Measurements from ENCODE around the gene STRBP.

The STRBP gene

GRCh38 chr9:123093141-123093540 is 175.2 kb downstream of the STRBP start:
- no peaks in the 10 kb centered on the region for H4K20me1 ChIP-seq (ENCODE audit: insufficient read depth, low read length)
- H3K9me3 ChIP-seq (ENCODE audit: insufficient read depth, low read length, severe bottlenecking), result no peaks in the 10 kb centered on the region
- H3K79me2 ChIP-seq (ENCODE audit: insufficient read depth, low read length), result no peaks in the 10 kb centered on the region
- no peak overlapping the region for H3K4me3 ChIP-seq (ENCODE audit: low read depth in 1 of 2, low read length in 2 of 2)
- no peak overlapping the region for H3K9ac ChIP-seq (ENCODE audit: low read depth, low read length)
- H3K27me3 ChIP-seq (ENCODE audit: insufficient read depth, low read length, poor library complexity), result no peaks in the 10 kb centered on the region
- H2AFZ ChIP-seq (ENCODE audit: low read depth, low read length), result no peak overlapping the region
- peaks cover 70% of the 10 kb centered on the region for H3K36me3 ChIP-seq (ENCODE audit: insufficient read depth, low read length)
- no peak for DNase-seq
- no peak for ATAC-seq (ENCODE audit: insufficient read depth, low read depth)
- TF ChIP-seq, protein P1, sequence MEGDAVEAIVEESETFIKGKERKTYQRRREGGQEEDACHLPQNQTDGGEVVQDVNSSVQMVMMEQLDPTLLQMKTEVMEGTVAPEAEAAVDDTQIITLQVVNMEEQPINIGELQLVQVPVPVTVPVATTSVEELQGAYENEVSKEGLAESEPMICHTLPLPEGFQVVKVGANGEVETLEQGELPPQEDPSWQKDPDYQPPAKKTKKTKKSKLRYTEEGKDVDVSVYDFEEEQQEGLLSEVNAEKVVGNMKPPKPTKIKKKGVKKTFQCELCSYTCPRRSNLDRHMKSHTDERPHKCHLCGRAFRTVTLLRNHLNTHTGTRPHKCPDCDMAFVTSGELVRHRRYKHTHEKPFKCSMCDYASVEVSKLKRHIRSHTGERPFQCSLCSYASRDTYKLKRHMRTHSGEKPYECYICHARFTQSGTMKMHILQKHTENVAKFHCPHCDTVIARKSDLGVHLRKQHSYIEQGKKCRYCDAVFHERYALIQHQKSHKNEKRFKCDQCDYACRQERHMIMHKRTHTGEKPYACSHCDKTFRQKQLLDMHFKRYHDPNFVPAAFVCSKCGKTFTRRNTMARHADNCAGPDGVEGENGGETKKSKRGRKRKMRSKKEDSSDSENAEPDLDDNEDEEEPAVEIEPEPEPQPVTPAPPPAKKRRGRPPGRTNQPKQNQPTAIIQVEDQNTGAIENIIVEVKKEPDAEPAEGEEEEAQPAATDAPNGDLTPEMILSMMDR (IDR thresholded peaks at IDR 0.05; ENCODE audit: borderline replicate concordance, extremely low read depth, low read length, poor library complexity, severe bottlenecking), result no peak
- TF ChIP-seq EZH2 (IDR thresholded peaks at IDR 0.05; ENCODE audit: borderline replicate concordance, low read depth, low read length, severe bottlenecking), result no peak
- no peak overlapping the region for H3K4me2 ChIP-seq (ENCODE audit: insufficient read depth, low read length)
- no peaks in the 10 kb centered on the region for H3K4me1 ChIP-seq (ENCODE audit: insufficient read depth, low read length)
- no peak overlapping the region for H3K27ac ChIP-seq (ENCODE audit: low read length)

DNA sequence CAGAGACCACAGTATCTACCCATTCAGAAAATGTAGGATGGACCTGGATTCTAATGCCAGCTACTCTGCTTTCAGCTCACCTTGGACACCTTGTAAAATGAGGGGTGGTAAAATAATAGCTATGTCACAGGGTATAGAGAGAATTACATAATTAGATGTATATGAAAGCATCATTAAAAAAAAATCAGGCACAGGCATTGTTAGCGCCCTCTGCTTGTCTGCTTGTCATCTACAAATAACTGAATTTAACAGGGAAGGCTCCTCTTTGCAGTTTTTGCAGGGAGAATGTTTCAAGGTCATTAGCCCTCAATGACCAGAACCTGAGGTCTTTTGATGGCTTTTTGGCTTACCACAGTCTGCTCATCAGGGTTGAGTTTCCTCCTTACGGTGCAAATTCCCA is 176.9 kb downstream of the STRBP start:
- Histone ChIP-seq H3K79me2 (ENCODE audit: insufficient read depth, low read length) (no peaks in the 10 kb centered on the region), H3K27me3 (ENCODE audit: insufficient read depth, low read length, poor library complexity) (no peaks in the 10 kb centered on the region), H3K4me1 (ENCODE audit: insufficient read depth, low read length) (no peaks in the 10 kb centered on the region), H3K4me2 (ENCODE audit: insufficient read depth, low read length) (no peak overlapping the region), H3K9me3 (ENCODE audit: insufficient read depth, low read length, severe bottlenecking) (no peaks in the 10 kb centered on the region), H4K20me1 (ENCODE audit: insufficient read depth, low read length) (no peaks in the 10 kb centered on the region), H3K9ac (ENCODE audit: low read depth, low read length) (no peak overlapping the region), H3K4me3 (ENCODE audit: low read depth in 1 of 2, low read length in 2 of 2) (no peak overlapping the region), H3K36me3 (ENCODE audit: insufficient read depth, low read length) (peaks cover 54% of the 10 kb centered on the region), H2AFZ (ENCODE audit: low read depth, low read length) (no peak overlapping the region), H3K27ac (ENCODE audit: low read length) (no peak overlapping the region)
- DNase-seq (no peak), ATAC-seq (ENCODE audit: insufficient read depth, low read depth) (no peak)
- no peak for TF ChIP-seq EZH2 (IDR thresholded peaks at IDR 0.05; ENCODE audit: borderline replicate concordance, low read depth, low read length, severe bottlenecking)
- TF ChIP-seq, protein P1 (IDR thresholded peaks at IDR 0.05; ENCODE audit: borderline replicate concordance, extremely low read depth, low read length, poor library complexity, severe bottlenecking), result peak; percentile 24

DNA sequence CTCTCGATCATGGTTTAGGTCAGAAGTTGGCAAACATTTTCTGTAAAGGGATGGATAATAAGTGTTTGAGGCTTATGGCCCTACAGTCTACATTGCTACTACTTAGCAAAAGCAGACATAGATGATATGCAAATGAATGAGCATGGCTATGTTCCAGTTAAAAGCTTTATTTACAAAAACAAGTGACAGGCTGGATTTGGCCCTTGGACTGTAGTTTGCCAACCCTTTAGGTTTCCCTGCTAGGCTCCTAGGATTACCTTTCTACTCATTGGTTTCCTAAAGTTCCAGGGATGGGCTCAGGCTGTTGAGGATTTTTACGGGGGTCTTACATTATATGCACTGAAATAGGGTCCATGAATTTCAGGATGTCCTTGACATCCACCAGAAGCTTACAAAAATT is 177.4 kb downstream of the STRBP start:
- no peak overlapping the region for H3K4me2 ChIP-seq (ENCODE audit: insufficient read depth, low read length)
- H3K4me3 ChIP-seq (ENCODE audit: low read depth in 1 of 2, low read length in 2 of 2), result no peak overlapping the region
- peaks cover 49% of the 10 kb centered on the region for H3K36me3 ChIP-seq (ENCODE audit: insufficient read depth, low read length)
- H2AFZ ChIP-seq (ENCODE audit: low read depth, low read length), result no peak overlapping the region
- H3K79me2 ChIP-seq (ENCODE audit: insufficient read depth, low read length), result no peaks in the 10 kb centered on the region
- no peaks in the 10 kb centered on the region for H4K20me1 ChIP-seq (ENCODE audit: insufficient read depth, low read length)
- H3K9ac ChIP-seq (ENCODE audit: low read depth, low read length), result no peak overlapping the region
- no peaks in the 10 kb centered on the region for H3K9me3 ChIP-seq (ENCODE audit: insufficient read depth, low read length, severe bottlenecking)
- DNase-seq, result no peak
- ATAC-seq (ENCODE audit: insufficient read depth, low read depth), result no peak
- no peaks in the 10 kb centered on the region for H3K4me1 ChIP-seq (ENCODE audit: insufficient read depth, low read length)
- TF ChIP-seq, protein P1 (IDR thresholded peaks at IDR 0.05; ENCODE audit: borderline replicate concordance, extremely low read depth, low read length, poor library complexity, severe bottlenecking), result no peak
- TF ChIP-seq EZH2 (IDR thresholded peaks at IDR 0.05; ENCODE audit: borderline replicate concordance, low read depth, low read length, severe bottlenecking), result no peak
- no peak overlapping the region for H3K27ac ChIP-seq (ENCODE audit: low read length)
- no peaks in the 10 kb centered on the region for H3K27me3 ChIP-seq (ENCODE audit: insufficient read depth, low read length, poor library complexity)
